Activated T-cell treated with anti-CD3 and anti-CD28 coated beads for 4 hours (primary cell): ENCODE data around the gene DUSP10.

Experiments used
- DNase-seq: peaks from one replicate; pipeline ENCODE4 v3.0.0-alpha.2; 2020

DUSP10 gene

DNA sequence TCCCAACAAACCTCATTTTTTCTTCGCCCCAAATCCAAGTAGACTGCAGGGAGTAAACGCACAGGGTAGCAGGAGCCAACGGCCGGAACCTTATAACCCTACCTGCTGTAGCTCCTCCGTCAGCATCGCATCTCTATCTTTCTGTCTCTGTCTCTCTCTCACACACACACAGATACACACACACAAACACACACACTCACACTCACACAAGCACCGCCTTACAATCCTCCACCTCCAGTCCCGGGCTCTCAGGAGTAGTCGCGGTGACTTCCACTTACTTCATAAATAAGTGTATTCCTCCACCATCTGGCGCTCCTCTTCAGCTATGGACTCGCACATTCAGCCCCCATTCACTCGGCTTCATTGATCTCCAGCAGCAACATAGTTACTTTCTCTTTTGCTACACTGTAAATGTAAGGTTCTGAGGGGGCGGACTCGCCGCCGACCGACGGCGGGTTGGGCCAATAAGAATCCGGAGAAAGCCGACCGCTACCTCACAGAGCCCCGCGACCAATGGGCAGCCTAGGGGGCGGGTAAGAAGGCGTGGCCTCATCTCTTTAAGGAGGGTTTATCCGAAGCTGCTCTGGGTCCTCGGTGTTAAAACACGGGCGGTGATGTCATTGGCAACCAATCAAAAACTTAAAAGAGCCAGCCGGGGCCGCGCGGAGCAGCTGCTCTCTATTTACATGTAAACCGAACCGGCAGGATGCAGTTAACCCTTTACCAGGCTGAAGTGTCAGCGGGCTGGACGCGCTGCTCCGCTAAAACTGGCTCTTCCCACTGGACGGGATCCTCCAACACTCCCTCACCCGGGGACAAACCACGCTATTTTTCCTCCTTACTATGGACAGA, at the start of gene DUSP10:
DUSP10 (minus strand) TSS at position 387 of the 852 bp plus-strand sequence. CDS start 2,345 bp downstream, outside the sequence.
- DNase-seq, result peak; percentile 97

DNA sequence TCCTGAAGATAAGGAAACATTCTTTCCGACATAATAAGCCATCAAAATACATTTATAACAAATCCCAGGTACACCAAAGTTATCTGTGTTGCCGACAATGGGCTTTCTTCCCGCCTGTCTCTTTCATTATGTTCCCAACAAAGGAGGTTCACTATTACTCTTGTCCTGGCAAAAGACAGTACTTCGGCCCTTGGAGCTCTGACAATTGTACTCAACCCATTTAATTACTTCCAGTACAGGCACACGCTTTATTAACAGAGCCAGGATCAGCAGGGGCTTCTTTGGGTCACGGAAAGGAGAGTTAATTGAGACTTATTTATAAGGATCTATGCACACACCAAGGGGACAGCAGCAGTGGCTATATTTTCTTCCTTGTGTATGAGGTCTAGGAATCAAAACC, 46.6 kb upstream of the DUSP10 start:
- DNase-seq, result no peak

DNA sequence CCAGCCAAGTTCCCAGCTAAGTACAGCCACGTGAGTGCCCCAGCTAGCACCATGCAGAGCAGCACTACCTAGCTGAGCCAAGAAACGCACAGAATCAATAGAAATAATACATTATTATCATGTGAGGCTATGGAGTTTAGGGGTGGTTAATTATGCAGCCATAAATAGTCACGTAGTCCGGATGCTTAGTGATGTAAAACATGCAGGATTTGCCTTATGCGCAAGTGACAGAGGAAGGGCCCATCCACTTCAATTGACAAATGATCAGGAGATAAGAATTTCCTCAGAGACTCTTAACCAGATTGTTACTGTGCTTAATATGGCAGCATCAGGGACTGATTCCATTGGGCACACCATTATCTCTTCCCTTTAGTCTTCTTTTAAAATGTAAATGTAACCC, 44.8 kb upstream of the DUSP10 start:
- DNase-seq, result no peak

DNA sequence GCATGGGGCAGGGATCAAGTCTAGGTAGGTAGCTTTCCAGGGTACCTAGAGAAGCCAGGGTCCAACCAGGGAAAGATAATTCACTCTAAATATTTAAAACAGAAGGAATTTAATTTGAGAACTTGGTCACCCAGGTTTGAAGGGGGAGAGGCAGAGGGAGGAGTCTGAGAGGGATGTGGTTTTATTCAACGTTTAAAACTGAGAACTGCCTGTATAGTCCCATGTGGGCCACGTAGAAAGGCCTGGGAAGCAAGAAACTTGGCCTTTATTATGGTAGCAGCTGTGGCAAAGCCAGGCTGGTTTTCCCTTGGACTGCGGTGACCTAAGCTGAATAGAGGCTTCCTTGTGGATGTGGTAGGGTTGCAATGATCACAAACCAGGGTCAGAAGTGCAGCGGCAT, 42.0 kb upstream of the DUSP10 start:
- DNase-seq, result no peak

DNA sequence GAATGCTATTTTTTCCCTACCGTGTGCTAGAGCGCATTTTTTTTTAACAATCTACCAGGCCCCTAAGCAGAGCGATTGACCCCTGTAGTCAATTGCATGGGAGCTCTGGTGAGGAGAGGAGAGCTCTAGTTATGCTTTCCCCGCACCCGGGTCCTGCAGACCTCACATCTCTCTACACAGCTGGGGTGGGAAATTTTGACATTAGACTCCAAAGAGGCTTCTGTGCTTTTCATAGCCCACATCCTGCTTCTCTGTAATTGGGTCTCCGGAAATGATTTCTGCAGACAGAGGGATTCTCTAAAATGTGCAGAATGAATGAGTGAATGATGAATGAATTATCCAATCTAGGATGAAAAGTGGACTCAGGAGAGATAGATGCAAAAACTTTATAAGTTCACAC, 41.5 kb upstream of the DUSP10 start:
- no peak for DNase-seq

DNA sequence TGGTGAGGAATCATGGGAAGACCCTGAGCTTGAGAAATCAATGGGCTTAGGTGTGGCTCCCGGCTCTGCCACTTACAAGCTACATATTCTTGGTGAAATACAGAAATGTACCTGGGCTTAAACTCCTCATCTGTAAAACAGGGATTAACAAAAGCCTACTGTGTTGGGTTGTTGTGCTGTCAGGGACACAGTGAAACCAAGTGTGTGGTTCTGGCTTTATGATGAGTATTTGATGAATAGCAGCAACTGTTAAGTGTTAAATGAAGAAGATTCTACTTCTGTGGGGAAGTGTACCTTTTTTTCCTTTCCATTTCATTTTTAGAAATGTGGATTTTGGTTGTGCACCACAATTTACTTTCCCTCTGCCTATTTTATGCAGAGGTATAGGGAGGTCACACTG, 41.1 kb upstream of the DUSP10 start:
- no peak for DNase-seq

DNA sequence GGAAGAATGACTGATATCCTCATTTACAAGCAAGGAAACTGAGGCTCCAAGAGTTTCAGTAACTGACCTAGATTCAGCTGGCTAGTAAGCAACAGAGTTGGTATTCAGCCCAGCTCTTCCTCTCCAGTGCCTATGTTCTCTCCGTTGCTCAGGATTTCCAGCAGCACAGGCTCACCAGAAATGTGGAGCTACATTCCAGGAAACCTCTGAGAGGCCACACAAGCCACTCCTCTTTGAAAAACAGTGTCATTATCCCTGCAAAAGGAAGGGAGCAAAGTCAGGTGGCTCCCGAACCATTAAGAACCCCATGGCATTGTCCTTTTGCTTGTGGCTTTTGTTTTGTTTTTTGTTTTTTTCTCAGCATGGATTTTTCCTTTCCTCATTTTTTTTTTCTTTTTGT, 40.6 kb upstream of the DUSP10 start:
- no peak for DNase-seq

DNA sequence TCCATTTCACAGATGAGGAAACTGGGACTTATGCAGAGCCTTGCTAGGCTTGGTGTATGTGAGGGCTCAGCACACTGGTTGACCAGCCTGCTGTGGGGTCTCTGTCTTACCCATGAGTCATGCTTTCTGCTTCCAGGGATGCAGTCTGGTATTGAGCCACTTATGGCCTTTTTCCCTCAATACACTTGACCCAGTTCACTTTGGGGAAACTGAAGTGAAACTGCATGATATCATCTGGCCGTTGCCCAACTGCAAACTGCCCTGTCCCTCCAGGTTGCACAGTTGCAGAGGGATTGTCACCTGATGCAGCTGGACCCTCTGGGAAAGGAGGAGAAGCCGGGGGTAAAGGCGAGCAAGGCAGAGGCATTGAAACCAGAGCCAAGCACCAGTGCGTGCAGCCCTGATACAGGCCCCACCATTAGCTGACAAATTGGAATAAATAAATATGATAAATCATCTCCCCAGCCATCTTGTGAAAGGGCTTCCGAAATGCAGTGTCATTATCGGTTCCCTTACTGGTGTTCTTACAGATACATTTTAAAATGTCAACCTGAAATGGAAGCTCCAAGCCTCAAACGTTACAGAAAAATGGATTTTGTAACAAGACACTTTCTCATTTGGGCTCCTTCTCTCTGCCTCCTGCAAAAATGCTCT, 39.3 kb upstream of the DUSP10 start:
- DNase-seq, result no peak

DNA sequence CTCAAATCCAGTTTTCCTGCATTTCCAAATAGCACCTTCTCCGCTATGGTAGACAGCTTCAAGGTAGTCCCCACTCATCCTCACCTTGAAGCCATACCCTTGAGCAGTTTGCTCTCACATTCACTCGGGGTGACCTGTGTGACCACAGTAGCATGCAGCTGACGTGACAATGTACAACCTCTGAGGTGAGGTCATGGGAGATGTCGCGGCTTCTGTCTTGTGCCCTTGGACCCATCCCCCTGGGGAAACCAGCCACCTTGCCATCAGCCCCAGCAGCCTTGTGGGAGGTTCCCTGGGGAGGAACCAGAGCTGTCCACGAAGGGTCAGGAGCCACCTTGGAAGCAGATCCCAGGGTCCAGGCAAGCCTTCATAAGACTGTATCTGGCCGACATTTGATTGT, 38.3 kb upstream of the DUSP10 start:
- no peak for DNase-seq

DNA sequence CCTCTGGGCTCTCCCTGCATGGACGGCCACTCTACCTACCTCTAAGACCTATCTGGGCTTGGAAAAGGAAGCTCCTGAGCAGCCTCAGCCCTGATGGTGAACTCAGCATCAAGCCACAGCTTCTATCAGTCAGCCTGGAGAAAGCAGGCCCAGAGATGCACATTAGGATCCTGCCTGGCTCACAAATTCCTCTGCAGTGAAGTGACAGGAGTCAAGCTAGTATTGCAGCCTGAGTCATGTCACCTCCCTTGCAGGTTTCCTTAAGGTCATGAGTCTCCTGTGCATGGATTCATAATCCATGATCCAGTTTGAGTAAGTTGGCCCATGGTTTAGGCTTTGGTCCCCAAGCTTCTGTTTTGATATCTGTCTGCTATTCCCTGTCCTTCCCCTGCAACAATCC, 37.9 kb upstream of the DUSP10 start:
- DNase-seq, result no peak

DNA sequence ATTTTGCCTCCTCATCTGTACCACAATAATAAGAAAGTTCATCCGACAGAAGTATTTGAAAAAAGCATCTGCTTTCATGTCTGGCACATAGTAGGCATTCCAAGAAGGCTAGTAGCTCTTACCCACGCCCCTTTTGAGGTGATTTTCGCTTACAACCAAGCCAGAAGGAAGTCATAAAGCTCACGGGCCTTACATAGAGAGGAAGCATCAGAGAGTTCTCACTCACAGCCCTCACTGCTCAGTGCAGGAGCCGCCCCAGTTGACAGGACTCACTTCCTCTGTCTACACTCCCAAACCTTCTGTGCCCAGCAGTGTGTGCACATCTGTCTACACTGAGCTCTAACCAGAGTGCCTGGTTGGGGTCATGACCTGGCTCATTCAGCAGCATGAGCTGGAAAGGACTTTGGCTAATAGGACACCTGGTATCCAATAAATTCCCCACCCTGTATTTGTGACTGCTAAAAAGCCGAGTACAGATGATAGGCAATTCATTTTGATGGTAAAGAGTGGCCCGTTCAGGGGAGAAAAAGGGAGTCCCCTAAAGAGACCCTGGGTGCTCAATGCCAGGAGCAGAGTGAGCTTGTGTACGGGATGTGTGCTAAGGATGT, 36.8 kb upstream of the DUSP10 start:
- DNase-seq, result peak; percentile 19

DNA sequence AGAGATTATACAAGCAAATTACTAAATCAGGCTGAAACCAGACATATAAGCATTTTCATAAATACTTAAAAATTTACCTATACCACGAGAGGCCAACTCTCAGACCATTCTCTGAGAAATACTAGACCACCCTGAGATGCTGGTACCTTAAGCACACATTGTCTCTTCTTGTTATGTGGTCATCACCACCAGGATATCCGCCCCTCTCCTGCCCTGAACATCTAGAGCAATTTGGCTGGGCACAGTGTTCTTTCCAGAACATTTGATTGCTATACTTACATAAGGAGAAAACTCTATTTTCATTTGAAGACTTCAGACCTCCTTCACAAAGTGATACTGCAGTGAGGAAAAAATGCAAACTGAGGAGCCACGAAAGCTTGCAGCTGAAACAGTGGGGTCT, 36.2 kb upstream of the DUSP10 start:
- no peak for DNase-seq

DNA sequence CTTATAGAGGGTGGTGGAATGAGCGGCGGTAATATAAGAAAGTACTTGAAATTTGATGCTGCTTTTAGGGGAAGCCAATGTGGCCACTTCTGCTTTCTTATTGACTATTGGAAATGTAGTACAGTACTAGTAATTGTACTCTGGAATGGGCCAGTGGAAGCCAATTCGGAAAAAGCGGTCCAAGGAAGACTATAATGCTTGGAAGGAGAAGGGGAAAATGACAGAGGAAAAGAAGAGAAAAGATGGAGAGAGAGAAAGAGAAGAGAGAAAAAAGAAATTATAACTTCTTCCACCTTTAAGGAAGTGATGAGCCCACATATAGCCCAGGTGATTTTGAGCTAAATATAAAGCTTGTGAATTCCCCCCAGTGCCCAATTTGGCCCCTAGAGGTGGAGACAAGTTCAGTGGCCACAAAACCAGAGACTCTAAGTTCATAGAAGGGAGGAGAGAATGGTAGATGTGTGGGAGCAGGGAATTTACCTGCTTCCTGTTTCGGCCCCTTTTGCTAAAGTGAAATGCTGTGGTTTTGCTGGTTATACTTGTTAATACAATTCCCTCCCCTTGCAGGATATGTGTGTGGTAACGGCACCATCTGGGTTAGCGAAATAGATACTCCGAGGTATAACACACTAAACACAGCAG, 35.7 kb upstream of the DUSP10 start:
- peak; percentile 26 for DNase-seq

DNA sequence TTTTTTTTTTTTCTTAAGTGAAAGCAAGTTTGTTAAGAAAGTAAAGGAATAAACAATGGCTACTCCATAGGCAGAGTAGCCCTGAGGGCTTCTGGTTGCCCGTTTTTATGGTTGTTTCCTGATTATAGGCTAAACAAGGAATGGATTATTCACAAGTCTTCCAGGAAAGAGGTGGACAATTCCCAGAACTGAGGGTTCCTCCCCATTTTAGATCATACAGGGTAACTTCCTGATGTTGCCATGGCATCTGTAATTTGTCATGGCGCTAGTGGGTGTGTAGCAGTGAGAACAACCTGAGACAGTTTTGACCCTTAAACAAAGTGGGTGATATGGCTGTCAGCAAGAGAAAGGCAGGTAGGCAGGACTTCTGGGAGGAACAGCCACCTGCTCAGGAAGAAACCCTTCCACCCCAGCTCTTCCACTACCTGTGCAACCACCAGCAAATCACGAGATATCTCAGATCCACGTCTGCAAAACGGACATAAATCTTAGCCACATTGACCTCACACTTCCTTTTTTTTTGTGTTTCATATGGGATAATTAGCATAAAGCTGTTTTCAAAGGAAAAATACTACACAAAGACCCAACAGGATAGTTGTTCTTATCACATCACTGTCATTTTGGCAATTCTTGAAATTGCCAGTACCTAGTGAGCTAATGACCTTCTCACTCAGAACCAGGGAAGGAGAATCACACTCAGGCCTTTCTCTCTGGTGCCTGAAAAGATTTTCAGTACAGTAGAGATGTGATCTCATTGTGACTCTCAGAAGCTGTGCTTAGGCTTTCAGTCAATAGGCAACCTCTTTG, 34.8 kb upstream of the DUSP10 start:
- DNase-seq, result no peak

DNA sequence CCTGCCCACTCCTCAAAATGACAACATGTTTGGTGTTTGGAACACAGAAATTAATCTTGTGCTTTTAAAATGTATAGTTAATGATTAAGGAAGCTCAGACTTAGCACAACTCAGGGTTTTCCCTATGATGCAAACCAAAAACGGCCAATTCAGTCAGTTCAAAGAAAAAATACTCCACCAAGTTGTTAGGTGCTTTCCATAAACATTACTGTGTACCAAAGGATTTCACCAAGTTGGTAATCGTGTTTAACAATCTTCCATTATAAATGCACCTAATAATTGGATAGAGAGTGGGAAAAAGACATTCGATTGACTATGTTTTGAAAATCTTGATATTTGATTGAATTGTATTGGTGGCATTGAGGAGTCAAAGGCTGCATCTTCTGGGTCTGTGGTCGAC, 33.3 kb upstream of the DUSP10 start:
- DNase-seq, result no peak

DNA sequence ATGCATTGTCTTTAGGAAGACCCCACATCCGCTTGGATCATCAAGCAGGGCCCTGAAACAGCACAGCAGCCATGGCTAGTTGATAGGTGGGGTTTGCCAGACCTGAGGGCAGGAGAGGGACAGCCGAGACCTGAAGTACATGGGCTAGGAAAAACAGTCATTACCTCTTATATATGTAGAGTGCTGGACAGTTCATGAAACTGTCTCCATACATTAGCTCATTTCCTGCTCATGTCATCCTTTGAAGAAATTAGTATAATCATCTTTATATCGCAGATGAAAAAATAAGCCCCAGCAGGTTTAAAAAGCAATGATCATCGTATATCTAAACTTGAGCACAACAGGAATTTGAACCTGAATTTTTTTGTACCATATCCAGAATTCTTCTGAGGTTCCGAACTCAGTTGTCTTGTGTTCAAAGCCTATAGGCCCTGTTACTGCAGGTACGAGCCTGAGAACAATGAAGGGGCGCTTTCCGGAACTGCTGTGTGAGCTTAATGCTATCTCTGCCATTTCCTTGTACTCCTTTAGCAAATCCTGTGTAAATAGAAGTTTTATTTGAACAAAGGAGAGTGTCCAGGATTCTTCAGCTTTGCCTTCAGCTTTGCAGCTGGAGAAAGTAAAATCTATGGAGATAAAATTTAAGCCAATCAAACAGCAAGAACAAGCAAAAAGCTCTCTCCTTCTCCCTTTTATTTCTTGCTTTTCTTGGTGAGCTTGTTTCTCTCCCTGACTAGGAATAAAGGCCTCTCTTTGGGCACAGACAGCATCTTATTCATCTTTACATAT, 32.4 kb upstream of the DUSP10 start:
- no peak for DNase-seq

DNA sequence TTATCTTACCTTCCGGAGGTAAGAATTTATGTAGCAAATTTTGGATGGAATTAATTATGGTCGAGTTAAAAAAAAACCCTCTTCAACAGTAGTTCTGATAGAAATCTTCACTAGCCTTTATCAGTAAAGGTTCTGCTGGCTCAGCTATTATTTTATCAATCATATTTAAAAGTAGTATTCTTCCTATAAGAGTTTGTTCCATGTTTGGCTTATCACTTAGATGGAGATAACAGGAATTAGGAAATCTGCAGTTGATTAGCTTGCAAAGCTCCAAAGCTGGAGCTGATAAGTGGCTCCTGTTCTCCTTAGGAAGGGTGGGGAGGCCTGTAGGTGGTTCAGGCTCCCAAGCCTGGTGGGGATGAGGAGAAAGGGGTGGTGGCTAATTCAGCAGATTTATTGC, 31.5 kb upstream of the DUSP10 start:
- no peak for DNase-seq

DNA sequence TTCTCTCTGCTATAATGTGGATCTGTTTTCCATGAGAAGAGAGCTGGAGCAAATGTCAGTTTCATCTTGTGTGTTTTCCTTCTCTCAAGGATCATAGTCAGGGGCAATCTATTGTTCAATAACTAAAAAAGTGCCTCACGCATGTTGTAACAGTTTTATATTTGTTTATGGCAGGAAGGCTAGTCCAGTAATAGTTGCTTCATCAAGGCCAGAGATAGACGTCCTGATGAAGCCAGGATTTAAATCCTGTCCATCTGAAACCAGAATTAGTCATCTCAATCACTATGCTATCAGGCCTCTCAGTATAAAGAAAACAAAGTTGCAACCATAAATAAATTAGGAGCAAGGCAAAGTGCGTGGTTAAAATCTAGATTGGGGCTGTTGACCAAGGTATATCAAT, 30.2 kb upstream of the DUSP10 start:
- no peak for DNase-seq

DNA sequence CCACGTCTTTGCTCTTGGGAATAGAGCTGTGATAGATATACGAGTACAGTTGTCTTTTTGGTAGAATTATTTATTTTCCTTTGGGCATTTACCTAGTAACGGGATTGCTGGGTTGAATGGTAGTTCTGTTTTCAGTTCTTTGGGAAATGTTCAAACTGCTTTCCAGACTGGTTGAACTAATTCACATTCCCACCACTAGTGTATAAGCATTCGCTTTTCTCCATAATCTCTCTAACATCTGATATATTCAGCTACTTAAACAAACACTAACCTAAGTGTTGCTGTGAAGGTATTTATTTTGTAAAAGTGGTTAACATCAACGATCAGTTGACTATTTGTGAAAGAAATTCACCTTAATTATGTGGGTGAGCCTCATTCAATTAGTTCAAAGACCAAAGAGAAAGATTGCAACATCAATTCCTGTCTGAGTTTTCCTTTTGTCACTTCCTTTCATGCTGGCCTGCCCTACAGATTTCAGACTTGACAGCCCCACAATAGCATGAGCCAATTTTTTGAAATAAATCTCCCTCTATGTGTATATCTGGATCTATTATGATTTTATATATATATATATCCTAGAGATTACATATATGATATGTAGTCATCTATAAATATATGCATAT, 26.7 kb upstream of the DUSP10 start:
- DNase-seq, result no peak

DNA sequence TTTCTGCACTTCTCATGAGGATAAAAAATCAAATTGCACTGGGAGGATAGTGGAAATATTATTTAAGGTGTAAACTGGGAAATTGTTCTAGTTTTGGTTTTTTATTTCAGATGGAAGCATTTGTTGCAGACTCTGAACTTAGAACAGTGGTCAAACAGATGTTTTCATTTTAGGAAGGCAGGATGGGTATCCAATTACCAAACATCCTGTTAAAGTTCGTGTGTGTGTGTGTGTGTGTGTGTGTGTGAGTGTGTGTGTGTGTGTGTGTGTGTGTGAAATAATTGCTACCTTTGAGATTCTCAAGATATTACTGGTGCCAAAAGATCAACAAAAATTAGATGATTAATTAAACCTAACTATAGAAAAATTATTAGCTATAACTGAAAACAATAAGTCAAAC, 24.3 kb upstream of the DUSP10 start:
- no peak for DNase-seq

DNA sequence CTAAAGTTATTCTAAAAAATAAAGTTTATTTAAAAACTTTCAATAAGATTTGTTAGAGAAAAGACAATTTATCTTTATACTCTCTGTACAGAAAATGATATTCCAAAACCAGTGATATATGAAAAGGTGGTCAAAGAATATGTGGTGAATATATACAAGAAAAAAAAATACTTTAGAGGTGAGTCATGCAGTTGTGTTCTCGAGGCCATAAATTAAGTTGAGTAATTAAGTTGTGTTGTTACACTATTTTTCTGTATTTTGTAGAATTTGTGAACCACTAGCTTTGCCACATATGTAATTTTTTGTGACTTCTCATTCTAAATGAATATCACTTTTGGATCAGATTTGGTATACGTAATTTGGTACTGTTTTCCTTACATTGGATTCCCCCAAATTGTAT, 23.6 kb upstream of the DUSP10 start:
- no peak for DNase-seq

DNA sequence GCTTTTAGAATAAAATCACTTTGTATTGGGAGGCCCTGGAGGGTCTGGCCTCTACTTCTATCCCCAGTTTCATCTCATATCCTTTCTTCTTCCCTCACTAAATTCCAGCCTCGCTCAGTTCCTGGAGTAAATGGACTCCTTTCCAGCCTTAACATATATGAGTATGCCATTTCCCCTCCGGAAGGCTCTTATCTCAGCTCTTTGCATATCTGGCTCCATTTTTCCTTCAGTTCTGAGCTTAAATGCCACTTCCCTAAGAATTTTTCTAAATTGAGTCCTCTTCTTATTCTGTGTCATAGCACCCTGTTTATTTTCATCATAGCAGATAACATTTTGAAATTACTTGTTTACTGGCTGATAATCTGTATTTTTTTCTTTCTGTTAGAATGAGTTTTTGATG, 20.2 kb upstream of the DUSP10 start:
- DNase-seq, result no peak
